GM18502 (cell line): ENCODE data around the gene BAK1.

Source experiments
- ATAC-seq: cut with Tn5 transposase; IDR thresholded peaks from one replicate; pipeline ENCODE4 v1.9.1; 2021; ENCODE audit warnings: mild to moderate bottlenecking; ENCODE audit not compliant: unreplicated experiment, poor library complexity

The BAK1 gene

GRCh38 chr6:33589392-33589730 is 9.3 kb upstream of the BAK1 start:
- no peak for ATAC-seq

GRCh38 chr6:33588894-33589293 is 8.8 kb upstream of the BAK1 start:
- no peak for ATAC-seq

GRCh38 chr6:33587529-33587928 is 7.5 kb upstream of the BAK1 start:
- no peak for ATAC-seq

DNA sequence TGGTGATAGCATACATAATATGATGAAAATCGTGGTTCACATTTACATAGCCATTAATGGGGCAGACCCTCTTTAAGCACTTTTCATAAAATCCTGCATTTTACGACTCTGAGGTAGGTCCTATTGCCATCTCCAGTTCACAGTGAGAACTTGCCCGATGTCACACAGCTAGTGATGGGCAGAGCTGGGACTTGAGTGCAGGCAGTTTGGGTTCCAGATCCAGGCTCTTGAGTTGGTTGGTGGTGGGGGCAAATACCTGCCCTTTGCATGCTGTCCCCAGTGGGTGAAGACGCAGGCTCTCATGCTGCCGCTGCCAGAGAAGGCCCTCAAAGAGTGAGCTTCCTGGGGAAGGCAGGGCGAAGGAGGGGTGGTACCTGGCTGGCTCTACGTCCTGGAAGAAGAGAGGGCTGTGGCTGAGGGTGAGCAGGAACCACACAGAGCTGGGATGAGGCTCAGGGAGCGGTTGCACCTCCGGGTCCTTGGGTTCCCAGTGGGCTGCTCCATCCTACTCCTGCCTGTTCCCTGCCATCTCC is 6.1 kb upstream of the BAK1 start:
- ATAC-seq: no peak

GRCh38 chr6:33585403-33586107 is 5.5 kb upstream of the BAK1 start:
- ATAC-seq: peak; percentile 67

- ATAC-seq: no peak
These were observed 4.8 kb upstream of the BAK1 start for GRCh38 chr6:33584700-33585402.

- no peak for ATAC-seq
These were observed 3.6 kb upstream of the BAK1 start for GRCh38 chr6:33583591-33584155.

- no peak for ATAC-seq
These were observed 1.1 kb upstream of the BAK1 start for GRCh38 chr6:33581186-33581585.

GRCh38 chr6:33578588-33579011 is 1.5 kb downstream of the BAK1 start:
- no peak for ATAC-seq

GRCh38 chr6:33578164-33578563 is 1.9 kb downstream of the BAK1 start:
- no peak for ATAC-seq

- ATAC-seq: no peak
These were observed 2.4 kb downstream of the BAK1 start for GRCh38 chr6:33577718-33578117.

GRCh38 chr6:33577106-33577535 is 3.0 kb downstream of the BAK1 start:
- no peak for ATAC-seq

DNA sequence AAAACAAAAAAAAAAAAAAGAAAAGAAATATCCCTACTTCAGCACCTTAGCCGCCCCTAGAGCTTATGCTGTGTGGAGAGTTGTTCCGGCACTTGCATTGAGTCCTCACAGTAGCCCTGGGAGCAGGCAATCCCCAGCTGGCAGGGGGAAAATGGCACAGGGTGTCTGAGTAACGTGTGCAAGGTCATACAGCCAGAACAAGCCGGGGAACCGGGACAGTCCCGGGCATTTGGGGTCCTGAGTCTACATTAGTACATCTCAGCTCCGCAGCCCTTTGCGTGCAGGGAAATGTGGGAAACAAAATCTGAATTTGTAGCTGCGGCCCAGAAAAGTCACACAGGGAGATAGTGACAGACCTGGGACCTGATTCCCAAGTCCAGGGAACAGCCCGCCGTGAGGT is 3.4 kb downstream of the BAK1 start:
- ATAC-seq: no peak

- no peak for ATAC-seq
These were observed 4.9 kb downstream of the BAK1 start for GRCh38 chr6:33575211-33575610.

- no peak for ATAC-seq
These were observed 8.3 kb downstream of the BAK1 start for GRCh38 chr6:33571637-33572316.

- ATAC-seq: peak; percentile 79
These were observed 9.1 kb downstream of the BAK1 start for GRCh38 chr6:33570806-33571636.

- ATAC-seq: no peak
These were observed 11.1 kb downstream of the BAK1 start for GRCh38 chr6:33568826-33569570.

DNA sequence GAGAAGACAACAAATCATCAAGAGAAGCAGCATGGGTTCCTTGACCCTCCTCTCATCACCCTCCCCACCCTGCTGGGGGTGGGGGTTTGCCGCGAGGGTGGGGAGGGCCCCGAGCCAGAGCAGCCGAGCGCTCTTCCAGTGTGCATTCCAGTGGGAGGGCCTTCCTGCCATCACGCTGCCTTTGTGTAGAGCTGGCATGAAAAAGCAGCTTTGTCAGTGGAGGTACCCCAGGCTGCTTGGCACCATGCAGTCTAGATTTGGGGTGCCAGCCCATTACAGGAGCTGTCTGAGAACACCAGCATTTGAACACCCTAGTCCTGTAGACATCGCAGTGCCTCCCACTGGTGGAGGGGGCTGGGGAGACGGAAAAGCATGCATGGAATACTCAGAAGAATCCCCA is 12.2 kb downstream of the BAK1 start:
- no peak for ATAC-seq
